CD4-positive, alpha-beta T cell treated with Interleukin-2 at 100 ng/mL for 4 hours (primary cell): ENCODE results near the gene OR51L1.

Experiments used
- DNase-seq: peaks from one replicate; pipeline ENCODE4 v3.0.0-alpha.2; 2020; ENCODE audit warnings: low spot score

Gene OR51L1

GRCh38 chr11:5046754-5047330 lies 52.2 kb downstream of the OR51L1 start:
- DNase-seq: no peak
